Measurements from ENCODE around the gene LRRC72. TPM values are rescaled to one million over a fixed set of nuclear protein-coding genes. Genes with fewer than 3 reads are reported as not detected.

LRRC72 gene
- total and polyA plus RNA-seq, 2 donors (not counting 1 experiment from before 2014, with no cell fraction given): not detected

GRCh38 chr7:16542401-16542800 lies 15.8 kb downstream of the LRRC72 start:
- H3K4me1 ChIP-seq (ENCODE audit: control insufficient read depth, extremely low read depth, insufficient read depth, low read length): no peaks in the 10 kb centered on the region
- H3K79me2 ChIP-seq (ENCODE audit: control insufficient read depth, insufficient read depth, low read length): no peaks in the 10 kb centered on the region
- TF ChIP-seq EZH2 (IDR thresholded peaks at IDR 0.05; ENCODE audit: low read length, missing control alignments) (no peak), CTCF (conservative IDR thresholded peaks at IDR 0.05 in 1 of 2, IDR thresholded peaks at IDR 0.05 in 1 of 2; ENCODE audit: low read depth in 1 of 2, low read length in 2 of 2) (no peak)

GRCh38 chr7:16543456-16543855 lies 16.8 kb downstream of the LRRC72 start:
- Histone ChIP-seq H2AFZ (ENCODE audit: low read length) (no peak overlapping the region), H3K4me1 (ENCODE audit: control insufficient read depth, extremely low read depth, insufficient read depth, low read length) (no peaks in the 10 kb centered on the region), H3K27me3 (ENCODE audit: control insufficient read depth, insufficient read depth, low read length) (no peaks in the 10 kb centered on the region), H3K27ac (ENCODE audit: insufficient read depth, low read length) (no peak overlapping the region), H3K36me3 (ENCODE audit: control insufficient read depth, insufficient read depth, low read length) (no peaks in the 10 kb centered on the region), H3K79me2 (ENCODE audit: control insufficient read depth, insufficient read depth, low read length) (no peaks in the 10 kb centered on the region), H4K20me1 (ENCODE audit: control insufficient read depth, extremely low read depth, insufficient read depth, low read length) (no peaks in the 10 kb centered on the region), H3K9me3 (ENCODE audit: control insufficient read depth, insufficient read depth, low read depth, low read length) (no peaks in the 10 kb centered on the region), H3K4me3 (replicated peaks in 1 of 4; ENCODE audit: control extremely low read depth in 1 of 4, insufficient read depth in 1 of 4, low read depth in 3 of 4, low read length in 4 of 4) (no peak overlapping the region), H3K9ac (ENCODE audit: insufficient read depth, low read length) (no peak overlapping the region), H3K4me2 (ENCODE audit: extremely low read depth, insufficient read depth, low read length) (no peak overlapping the region)
- no peak for DNase-seq (ENCODE audit: low read depth in 2 of 2)
- no peak for TF ChIP-seq EZH2 (IDR thresholded peaks at IDR 0.05; ENCODE audit: low read length, missing control alignments)
- no peak for TF ChIP-seq CTCF (conservative IDR thresholded peaks at IDR 0.05 in 1 of 2, IDR thresholded peaks at IDR 0.05 in 1 of 2; ENCODE audit: low read depth in 1 of 2, low read length in 2 of 2)

More at GRCh38 chr7:16542401-16542800, 15.8 kb downstream of the LRRC72 start:
- H3K4me3 ChIP-seq (replicated peaks in 1 of 4; ENCODE audit: control extremely low read depth in 1 of 4, insufficient read depth in 1 of 4, low read depth in 3 of 4, low read length in 4 of 4): no peak overlapping the region
- no peak overlapping the region for H3K4me2 ChIP-seq (ENCODE audit: extremely low read depth, insufficient read depth, low read length)
- H3K9ac ChIP-seq (ENCODE audit: insufficient read depth, low read length): no peak overlapping the region
- no peaks in the 10 kb centered on the region for H3K27me3 ChIP-seq (ENCODE audit: control insufficient read depth, insufficient read depth, low read length)
- no peak overlapping the region for H2AFZ ChIP-seq (ENCODE audit: low read length)
- H3K27ac ChIP-seq (ENCODE audit: insufficient read depth, low read length): no peak overlapping the region
- DNase-seq (ENCODE audit: low read depth in 2 of 2): no peak
- no peaks in the 10 kb centered on the region for H3K9me3 ChIP-seq (ENCODE audit: control insufficient read depth, insufficient read depth, low read depth, low read length)
- H3K36me3 ChIP-seq (ENCODE audit: control insufficient read depth, insufficient read depth, low read length): no peaks in the 10 kb centered on the region
- H4K20me1 ChIP-seq (ENCODE audit: control insufficient read depth, extremely low read depth, insufficient read depth, low read length): no peaks in the 10 kb centered on the region

- no peaks in the 10 kb centered on the region for H3K27me3 ChIP-seq (ENCODE audit: control insufficient read depth, insufficient read depth, low read length)
- no peaks in the 10 kb centered on the region for H3K4me1 ChIP-seq (ENCODE audit: control insufficient read depth, extremely low read depth, insufficient read depth, low read length)
- no peak overlapping the region for H3K27ac ChIP-seq (ENCODE audit: insufficient read depth, low read length)
- no peak overlapping the region for H3K4me3 ChIP-seq (replicated peaks in 1 of 4; ENCODE audit: control extremely low read depth in 1 of 4, insufficient read depth in 1 of 4, low read depth in 3 of 4, low read length in 4 of 4)
- H3K79me2 ChIP-seq (ENCODE audit: control insufficient read depth, insufficient read depth, low read length): no peaks in the 10 kb centered on the region
- H3K36me3 ChIP-seq (ENCODE audit: control insufficient read depth, insufficient read depth, low read length): no peaks in the 10 kb centered on the region
- H3K9me3 ChIP-seq (ENCODE audit: control insufficient read depth, insufficient read depth, low read depth, low read length): no peaks in the 10 kb centered on the region
- DNase-seq (ENCODE audit: low read depth in 2 of 2): no peak
- TF ChIP-seq CTCF (conservative IDR thresholded peaks at IDR 0.05 in 1 of 2, IDR thresholded peaks at IDR 0.05 in 1 of 2; ENCODE audit: low read depth in 1 of 2, low read length in 2 of 2) (no peak), EZH2 (IDR thresholded peaks at IDR 0.05; ENCODE audit: low read length, missing control alignments) (no peak)
- H4K20me1 ChIP-seq (ENCODE audit: control insufficient read depth, extremely low read depth, insufficient read depth, low read length): no peaks in the 10 kb centered on the region
- no peak overlapping the region for H3K4me2 ChIP-seq (ENCODE audit: extremely low read depth, insufficient read depth, low read length)
- H2AFZ ChIP-seq (ENCODE audit: low read length): no peak overlapping the region
- no peak overlapping the region for H3K9ac ChIP-seq (ENCODE audit: insufficient read depth, low read length)
Measured at GRCh38 chr7:16546921-16547505, 20.4 kb downstream of the LRRC72 start.

All from fibroblast of lung (primary cell).